ENCODE data around the gene TNFRSF9.
A peak's percentile ranks its signal among the peaks of the same experiment; 100 is the strongest.
"Not testable (repeated sequence)": the region's sequence is repeated elsewhere in the genome, so short reads cannot be mapped to it uniquely, and the experiment has no call there.

TNFRSF9 gene

DNA sequence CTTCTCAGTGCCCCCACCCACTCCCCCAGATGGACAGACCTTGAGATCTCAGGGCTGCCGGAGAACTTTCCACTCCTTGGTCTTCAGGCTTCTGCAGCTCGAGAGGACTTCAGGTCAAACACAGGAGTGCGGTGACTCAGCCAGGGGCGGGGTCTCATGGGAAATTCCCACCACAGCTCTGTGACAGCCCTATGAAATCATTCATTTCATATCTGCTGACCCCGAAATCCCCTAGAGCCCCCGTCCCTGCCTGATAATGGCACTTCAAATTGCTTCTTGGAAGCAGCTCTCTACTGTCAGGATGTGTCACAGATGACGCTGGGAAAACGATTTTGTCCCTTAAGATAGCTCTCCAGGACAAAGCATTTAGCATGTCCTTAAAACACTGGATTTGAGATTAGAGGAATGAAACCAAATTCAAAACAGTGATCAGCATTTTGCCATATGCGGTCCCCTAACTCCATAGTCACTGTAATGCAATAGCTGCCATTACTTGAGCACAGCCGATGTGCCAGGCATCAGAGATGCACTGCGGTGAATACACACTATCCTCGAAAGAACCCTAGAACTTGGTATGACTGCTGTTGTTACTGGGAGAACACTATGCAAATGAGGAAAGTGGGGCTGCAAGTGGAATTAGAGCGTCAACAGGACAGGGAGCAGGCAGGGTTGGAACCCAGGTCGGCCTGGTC is at the start of gene TNFRSF9:
Gene TNFRSF9 (minus strand): TSS at position 95 of the 692 bp plus-strand sequence. CDS start 845 bp downstream, outside the sequence.
- DNase-seq (ENCODE audit: low spot score), result peak; percentile 80

DNA sequence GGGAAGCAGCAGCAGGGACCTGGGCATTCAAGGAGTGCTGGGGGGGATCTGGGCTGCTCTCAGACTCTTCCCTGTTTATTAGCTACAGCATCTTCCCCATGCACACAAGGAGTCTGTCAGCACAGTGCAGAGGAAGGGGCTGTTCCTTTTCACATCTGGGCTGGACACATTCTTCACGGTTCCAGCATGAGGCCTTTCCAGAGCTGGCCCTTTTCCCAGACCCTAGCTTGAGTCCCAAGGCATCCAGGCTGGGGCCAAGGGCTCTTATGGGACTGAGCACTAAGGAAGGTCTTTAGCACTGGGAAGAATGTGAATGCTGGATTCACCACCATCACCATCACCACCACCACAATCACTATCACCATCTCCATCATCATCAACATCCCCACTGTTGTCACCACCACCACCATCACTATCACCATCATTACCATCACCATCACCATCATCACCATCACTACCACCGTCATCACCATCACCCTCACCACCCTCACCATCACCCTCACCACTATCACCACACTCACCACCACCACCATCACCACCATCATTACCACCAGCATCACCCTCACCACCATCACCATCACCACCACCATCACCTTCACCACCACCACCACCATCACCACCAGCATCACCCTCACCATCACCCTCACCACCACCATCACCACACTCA is 49.3 kb upstream of the TNFRSF9 start:
- no peak for DNase-seq (ENCODE audit: low spot score)

DNA sequence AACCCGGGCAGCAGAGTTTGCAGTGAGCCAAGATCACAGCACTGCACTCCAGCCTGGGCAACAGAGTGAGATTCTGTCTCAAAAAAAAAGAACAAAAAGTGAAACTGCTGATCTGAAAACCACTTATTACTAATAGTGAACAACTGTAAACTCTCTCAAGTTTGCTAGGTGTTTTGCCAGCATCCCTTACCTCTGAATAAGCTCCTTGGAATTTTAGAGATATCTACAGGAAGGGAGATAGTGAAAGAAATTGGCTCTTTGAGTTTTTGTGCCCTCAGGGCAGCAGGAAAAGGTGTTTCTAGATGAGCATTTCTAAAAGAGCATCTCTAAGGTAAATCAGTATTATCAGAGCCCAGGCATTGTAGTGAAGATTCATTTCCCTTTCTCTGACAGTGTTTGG is 47.9 kb upstream of the TNFRSF9 start:
- DNase-seq (ENCODE audit: low spot score), result no peak

DNA sequence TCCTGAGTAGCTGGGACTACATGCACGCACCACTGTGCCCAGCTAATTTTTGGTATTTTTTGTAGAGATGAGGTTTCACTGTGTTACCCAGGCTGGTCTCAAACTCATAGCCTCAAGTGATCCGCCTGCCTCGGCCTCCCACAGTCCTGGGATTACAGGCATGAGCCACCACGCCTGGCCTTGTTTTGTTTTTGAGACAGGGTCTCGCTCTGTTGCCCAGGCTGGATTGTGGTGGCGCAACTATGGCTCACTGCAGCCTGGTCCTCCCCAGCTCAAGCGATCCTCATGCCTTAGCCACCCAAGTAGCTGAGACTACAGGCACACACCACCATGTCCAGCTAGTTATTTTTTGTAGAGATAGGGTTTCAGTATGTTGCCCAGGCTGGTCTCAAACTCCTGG is 46.9 kb upstream of the TNFRSF9 start:
- DNase-seq (ENCODE audit: low spot score), result no peak

GRCh38 chr1:7985851-7986612 is 45.4 kb upstream of the TNFRSF9 start:
- no peak for DNase-seq (ENCODE audit: low spot score)

- DNase-seq (ENCODE audit: low spot score), result no peak
Observed at GRCh38 chr1:7984811-7985210, 44.2 kb upstream of the TNFRSF9 start.

GRCh38 chr1:7983086-7983778 is 42.6 kb upstream of the TNFRSF9 start:
- DNase-seq (ENCODE audit: low spot score), result no peak

DNA sequence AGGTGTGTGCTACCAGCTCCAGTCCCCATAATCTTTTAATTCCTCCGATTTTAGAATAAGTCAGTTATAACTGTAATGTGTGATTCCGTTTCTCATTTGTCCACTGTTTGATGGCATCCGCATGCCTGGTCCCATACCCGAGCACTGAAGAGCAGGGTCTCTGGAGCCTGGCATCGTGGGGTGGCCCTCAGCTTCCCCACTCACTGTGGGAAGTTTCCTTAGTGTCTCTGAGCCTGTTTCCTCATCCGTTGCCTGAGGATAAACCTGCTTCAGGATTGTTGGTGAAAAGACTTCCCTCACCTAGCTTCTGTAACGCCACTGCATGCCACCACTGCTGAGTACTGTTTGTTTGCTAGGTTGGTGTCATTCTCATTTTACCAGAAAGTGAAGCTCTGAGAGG is 40.3 kb upstream of the TNFRSF9 start:
- DNase-seq (ENCODE audit: low spot score), result no peak

DNA sequence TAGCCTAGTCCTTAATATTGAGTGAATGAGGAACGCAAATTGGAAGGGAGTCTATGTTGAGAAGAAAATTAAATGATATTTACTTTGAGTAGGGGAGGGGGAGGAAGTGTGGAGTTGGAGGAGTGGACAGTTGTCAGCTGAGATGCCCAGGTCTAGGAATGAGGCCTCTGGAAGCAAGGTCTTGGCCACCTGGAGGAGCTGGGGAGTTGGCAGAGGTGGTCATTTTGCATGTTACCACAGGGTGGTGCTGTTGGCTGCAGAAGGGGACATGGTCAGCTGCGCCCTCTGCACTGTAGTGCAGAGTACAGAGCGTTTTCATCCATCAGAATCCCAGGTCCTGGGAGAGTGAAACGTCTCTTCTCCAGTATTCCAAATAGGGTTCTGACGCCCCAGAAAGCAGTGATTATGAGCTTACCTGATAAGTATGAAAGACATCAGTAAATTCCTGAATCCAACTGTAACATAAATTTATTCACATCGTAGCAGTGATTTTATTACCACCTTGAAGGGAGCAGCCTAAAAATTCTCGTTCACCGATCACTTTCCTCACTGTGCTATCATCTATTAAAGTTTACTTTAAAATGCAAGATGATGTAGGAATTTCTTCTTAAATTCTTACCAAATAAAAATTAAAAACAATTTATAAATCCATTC is 34.7 kb upstream of the TNFRSF9 start:
- DNase-seq (ENCODE audit: low spot score), result peak; percentile 35

GRCh38 chr1:7973086-7973485 is 32.4 kb upstream of the TNFRSF9 start:
- no peak for DNase-seq (ENCODE audit: low spot score)

- no peak for DNase-seq (ENCODE audit: low spot score)
Observed at GRCh38 chr1:7972285-7972684, 31.6 kb upstream of the TNFRSF9 start.

DNA sequence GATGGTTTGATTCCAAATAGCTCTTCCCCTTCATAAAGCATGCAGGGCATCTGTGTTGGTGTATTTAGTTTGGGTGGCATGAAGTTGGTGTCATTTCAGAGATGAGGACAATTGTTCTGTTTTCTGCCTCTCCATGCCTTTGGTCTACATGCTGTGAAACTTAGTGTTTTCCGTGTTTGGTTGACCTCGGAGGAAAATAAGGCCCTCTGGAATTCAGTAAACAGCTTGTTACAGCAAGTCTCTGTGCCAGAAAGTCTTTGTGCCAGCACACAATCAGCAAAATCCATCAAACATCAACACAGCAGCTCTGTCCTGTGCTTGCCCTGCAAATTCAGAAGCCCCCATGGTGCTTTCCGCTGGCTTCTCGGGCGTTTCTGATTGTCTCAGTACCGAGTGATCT is 30.4 kb upstream of the TNFRSF9 start:
- no peak for DNase-seq (ENCODE audit: low spot score)

- DNase-seq (ENCODE audit: low spot score), result no peak
Observed at GRCh38 chr1:7970246-7970645, 29.6 kb upstream of the TNFRSF9 start.

- DNase-seq (ENCODE audit: low spot score), result no peak
Observed at GRCh38 chr1:7967651-7968050, 27.0 kb upstream of the TNFRSF9 start.

DNA sequence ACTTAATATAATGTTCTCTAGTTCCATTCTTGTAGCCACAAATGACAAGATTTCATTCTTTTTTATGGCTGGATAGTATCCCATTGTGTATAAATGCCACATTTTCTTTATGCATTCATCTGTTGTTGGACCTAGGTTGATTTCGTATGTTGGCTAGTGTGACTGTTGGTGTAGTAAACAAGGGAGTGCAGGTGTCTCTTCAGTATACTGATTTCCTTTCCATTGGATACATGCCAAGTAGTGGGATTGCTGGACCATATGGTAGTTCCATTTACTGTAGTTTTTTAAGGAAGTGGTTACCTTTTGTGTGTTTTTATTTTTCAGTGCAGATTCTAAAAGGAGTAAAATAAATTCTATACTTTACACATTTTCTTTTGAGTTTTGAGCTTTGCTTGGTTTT is 26.6 kb upstream of the TNFRSF9 start:
- no peak for DNase-seq (ENCODE audit: low spot score)

DNA sequence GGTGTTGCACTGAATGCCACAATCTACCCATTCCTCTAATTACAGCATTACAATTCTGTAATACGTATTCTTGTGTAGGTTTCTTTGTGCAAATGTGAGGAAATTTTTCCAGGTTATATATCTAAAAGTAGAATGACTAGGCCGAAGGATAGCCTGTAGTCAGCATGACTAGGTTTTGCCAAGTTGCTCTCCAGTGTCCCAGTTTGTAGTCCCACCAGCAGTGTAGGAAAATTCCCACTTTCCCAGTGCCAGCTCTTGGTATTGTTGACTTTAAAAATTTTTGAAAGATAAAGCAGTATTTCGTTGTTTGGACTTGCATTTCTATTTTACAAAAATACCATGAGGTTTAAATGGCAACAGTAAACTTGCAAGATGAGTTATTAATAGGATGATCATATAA is 23.8 kb upstream of the TNFRSF9 start:
- DNase-seq (ENCODE audit: low spot score), result no peak

- not testable (repeated sequence) for DNase-seq (ENCODE audit: low spot score)
Observed at GRCh38 chr1:7963841-7964240, 23.2 kb upstream of the TNFRSF9 start.

- DNase-seq (ENCODE audit: low spot score), result not testable (repeated sequence)
Observed at GRCh38 chr1:7963378-7963730, 22.7 kb upstream of the TNFRSF9 start.

- DNase-seq (ENCODE audit: low spot score), result no peak
Observed at GRCh38 chr1:7962636-7963377, 22.2 kb upstream of the TNFRSF9 start.

DNA sequence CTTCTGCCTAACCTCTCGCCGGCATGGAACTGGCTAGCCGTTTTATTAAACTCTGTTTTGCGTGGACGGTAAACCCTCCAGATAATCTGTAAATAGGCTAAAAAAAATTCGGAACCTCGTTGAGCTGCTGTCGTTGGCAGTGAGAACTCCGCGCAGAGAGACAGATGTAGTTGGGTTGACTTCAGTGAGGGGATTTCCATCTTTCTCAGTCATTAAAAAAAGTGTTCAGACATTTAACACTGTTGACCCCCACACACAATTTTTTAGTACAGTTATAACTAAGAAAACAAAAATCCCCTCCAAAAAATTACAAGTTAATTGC is 21.3 kb upstream of the TNFRSF9 start:
- peak; percentile 50 for DNase-seq (ENCODE audit: low spot score)

DNA sequence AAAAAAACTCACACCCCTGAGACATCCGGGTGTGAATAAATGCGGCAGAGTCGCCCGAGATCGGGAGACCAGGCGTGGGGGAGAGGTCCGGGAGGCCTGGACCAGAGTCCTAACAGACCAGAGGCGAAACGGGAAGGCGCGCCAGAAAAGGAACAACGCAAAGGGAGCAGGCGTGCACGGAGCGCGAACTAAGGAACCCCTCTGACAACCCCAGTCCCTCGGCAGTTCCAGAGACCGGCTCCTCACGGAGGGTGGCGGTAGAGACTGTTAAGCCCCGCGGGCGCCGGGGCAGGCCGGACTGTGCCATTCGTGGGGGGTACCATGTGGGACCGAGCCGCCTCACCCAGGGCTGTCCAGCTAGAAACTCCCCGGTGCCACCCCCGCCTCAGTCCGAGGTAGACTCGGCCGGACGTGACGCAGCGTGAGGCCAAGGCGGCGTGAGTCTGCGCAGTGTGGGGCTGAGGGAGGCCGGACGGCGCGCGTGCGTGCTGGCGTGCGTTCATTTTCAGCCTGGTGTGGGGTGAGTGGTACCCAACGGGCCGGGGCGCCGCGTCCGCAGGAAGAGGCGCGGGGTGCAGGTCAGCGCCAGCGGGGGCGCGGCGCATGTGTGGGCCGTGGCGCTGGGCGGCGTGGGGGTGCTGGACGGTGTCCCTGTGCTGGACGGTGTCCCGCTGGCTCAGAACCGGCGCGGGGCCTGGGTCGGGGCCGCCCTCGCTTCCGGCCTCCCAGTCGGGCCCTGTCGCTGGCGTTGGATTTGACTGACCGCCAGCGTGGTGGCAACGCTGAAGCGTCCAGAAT is 20.8 kb upstream of the TNFRSF9 start, which contains the start of gene PARK7:
Gene PARK7 (plus strand): TSS at position 496 of the 798 bp plus-strand sequence. CDS start 1,075 bp downstream, outside the sequence.
- DNase-seq (ENCODE audit: low spot score), result peak; percentile 100

All from CD4-positive, alpha-beta T cell treated with Interleukin-2 at 100 ng/mL for 4 hours (primary cell).